ENCODE data around the gene NCBP1.

NCBP1 gene

GRCh38 chr9:97625620-97626019, 8.0 kb upstream of the NCBP1 start:
- no peak for DNase-seq (ENCODE audit: low read depth in 2 of 3, low spot score in 2 of 3)

DNA sequence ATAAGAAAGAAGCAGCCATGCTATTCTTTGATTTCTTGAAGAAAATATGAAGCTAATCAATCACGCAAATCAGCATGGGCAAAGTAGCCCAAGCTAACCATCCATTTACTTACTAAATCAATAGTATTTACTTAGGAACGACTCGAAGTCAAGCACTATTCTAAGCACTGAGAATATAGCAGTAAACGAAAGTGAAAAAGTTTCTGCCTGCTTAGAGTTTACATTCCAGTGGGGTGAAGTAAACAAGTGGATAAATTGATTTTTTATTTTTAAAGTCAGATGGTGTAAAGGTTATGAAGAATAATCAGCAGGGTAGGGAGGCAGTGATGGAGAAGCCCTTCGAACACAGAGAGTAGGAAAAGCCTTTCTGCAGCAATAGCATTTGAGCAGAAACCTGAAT, 6.0 kb upstream of the NCBP1 start:
- DNase-seq (ENCODE audit: low read depth in 2 of 3, low spot score in 2 of 3) = no peak

GRCh38 chr9:97628668-97629067, 5.0 kb upstream of the NCBP1 start:
- DNase-seq (ENCODE audit: low read depth in 2 of 3, low spot score in 2 of 3) = no peak

DNA sequence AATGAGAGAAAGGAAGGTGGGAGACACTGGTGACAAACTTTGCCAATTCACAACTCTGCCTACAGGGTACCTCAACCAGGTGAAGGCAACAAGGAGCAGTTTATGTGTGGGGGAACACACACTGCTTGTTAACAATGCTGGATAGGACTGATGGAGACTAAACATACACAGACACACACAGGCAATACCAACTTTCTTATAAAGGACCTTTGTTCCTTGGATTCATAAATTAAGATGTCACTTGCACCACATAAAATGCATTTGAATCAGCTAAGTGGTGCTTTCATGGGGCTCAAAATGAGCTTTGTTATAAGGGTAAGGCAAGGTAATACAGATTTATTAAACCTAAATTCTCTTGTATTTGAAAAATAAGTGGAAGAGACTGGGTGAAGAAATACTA, 4.5 kb upstream of the NCBP1 start:
- DNase-seq (ENCODE audit: low read depth in 2 of 3, low spot score in 2 of 3) = no peak

- DNase-seq (ENCODE audit: low read depth in 2 of 3, low spot score in 2 of 3) = no peak
Observed at GRCh38 chr9:97630591-97630990, 3.0 kb upstream of the NCBP1 start.

DNA sequence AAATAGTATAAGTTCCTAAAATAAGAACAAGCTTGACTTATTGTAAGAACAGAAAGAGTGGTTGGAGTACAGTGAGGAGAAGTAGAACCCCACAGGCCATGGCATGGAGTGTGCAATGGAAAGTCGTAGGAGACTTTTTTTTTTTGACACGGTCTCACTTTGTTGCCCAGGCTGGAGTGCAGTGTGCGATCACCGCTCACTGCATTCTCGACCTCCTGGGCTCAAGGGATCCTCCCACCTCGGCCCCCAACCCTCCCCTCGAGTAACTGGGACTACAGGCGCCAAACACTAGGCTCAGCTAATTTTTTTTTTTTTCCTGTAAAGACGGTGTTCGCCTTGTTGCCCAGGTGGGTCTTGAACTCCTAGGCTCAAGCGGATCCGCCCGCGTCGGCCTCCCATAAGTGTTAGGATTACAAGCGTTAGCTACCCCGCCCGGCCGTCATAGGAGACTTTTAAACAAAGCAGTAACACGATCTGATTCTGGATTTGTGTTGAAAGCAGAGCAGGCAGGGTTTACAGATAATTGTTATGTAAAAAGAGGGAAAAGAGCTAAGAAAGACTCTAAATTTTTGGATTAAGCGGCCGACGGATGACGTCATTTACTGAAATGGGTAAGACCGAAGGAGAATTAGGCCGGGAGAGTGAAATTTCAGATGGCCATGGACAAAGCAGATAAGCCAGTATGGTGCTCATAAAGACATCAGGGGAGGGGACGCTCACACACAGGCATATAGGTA, 1.2 kb upstream of the NCBP1 start:
- DNase-seq (ENCODE audit: low read depth in 2 of 3, low spot score in 2 of 3) = peak in 2 of 3 experiments; percentile 2 to 8

GRCh38 chr9:97633859-97634490, 354 bp downstream of the NCBP1 start:
- DNase-seq (ENCODE audit: low read depth in 2 of 3, low spot score in 2 of 3) = peak in 1 of 3 experiments; percentile 3

- no peak for DNase-seq (ENCODE audit: low read depth in 2 of 3, low spot score in 2 of 3)
Observed at GRCh38 chr9:97635026-97635425, 1.4 kb downstream of the NCBP1 start.

GRCh38 chr9:97636903-97637302, 3.3 kb downstream of the NCBP1 start:
- no peak for DNase-seq (ENCODE audit: low read depth in 2 of 3, low spot score in 2 of 3)

DNA sequence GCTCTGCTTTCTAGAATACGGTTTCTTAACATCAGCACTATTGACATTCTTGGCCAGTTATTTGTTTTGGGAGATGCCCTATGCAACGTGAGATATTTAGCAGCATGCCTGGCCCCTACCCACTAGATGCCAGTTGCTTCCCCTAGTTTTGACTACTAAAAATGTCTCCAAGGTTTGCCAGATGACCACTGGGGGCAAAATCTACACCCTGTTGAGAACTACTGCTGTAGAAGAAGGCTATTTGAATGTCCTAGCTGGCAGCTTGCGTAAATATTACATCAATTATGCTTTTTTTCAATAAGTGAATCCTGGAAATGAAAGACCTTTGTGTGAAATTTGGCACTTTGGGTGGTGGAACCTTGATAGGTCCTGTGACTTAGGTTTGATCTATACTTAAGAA, 5.0 kb downstream of the NCBP1 start:
- no peak for DNase-seq (ENCODE audit: low read depth in 2 of 3, low spot score in 2 of 3)

GRCh38 chr9:97640325-97640724, 6.7 kb downstream of the NCBP1 start:
- no peak for DNase-seq (ENCODE audit: low read depth in 2 of 3, low spot score in 2 of 3)

DNA sequence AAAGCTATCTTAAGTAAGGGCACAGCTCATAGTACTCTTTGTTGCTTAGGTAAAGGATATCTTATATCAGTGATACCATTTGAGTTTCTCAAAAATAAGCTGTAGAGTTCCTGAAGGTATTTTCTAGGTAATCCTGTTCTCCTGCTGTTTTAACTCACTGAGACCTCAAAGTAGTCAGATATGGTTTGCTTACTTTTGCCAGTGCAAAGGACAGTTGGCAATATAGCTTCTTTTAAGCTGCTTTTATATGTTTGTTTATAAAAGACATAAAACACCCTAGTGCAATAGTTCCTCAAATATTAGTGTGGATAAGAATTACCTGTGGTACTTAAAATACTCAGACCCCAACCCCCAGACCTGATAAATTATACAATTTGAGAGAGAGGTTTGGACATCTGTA, 12.1 kb downstream of the NCBP1 start:
- no peak for DNase-seq (ENCODE audit: low read depth in 2 of 3, low spot score in 2 of 3)

- no peak for DNase-seq (ENCODE audit: low read depth in 2 of 3, low spot score in 2 of 3)
Observed at GRCh38 chr9:97647996-97648395, 14.4 kb downstream of the NCBP1 start.

DNA sequence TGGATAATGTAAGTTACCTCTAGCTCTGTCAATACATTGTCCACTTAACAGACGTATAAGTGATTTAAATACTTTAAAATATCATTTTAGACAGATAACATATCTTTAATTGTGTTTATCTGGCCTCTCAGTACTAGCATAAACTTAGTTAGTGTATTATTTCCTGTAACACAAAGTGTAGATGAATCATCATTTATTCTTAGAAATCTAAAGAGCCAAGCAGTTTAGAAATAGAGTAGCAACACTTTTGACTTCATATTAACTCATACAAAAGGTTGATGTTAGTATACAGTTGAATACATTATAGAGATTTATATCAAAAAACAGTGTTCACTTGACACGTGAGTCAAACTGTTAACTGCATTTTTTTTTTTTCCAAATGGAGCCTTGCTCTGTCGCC, 18.0 kb downstream of the NCBP1 start:
- DNase-seq (ENCODE audit: low read depth in 2 of 3, low spot score in 2 of 3) = no peak

DNA sequence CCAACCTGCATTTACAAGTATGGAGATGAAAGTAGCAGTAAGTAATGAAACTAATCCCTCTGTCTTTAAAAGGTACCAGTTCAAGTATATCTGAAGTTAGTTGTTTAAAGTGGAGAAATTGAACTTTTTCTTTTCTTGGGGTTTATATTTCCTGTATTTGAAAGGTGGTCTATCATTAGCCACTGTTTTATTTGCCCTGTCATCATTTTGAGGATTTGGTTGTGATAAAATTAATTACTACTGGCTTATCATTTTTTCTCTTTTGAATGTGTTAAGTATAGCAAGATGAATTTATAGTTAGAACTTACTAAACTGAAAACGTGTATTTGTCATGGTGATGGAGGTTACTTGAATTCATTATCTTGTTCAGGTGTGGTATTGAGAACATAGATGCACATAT, 25.1 kb downstream of the NCBP1 start:
- no peak for DNase-seq (ENCODE audit: low read depth in 2 of 3, low spot score in 2 of 3)

- no peak for DNase-seq (ENCODE audit: low read depth in 2 of 3, low spot score in 2 of 3)
Observed at GRCh38 chr9:97659771-97660170, 26.1 kb downstream of the NCBP1 start.

- no peak for DNase-seq (ENCODE audit: low read depth in 2 of 3, low spot score in 2 of 3)
Observed at GRCh38 chr9:97660340-97660739, 26.7 kb downstream of the NCBP1 start.

DNA sequence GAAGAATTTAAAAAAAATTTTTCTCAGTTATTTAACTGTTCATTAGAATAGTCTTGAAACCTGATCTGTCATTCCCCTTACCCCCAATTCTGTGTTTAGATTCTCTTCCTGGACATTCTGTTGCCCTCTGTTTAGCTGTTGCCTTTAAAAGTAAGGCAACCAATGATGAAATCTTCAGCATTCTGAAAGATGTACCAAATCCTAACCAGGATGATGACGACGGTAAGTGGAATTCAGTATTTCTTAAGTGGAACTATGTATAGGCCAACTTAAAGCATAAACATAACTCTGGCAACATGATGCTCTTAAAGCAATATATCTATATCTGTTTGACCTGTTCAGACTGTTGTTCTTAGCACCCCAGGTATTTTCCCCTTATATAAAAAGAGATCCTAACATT, 27.2 kb downstream of the NCBP1 start:
- DNase-seq (ENCODE audit: low read depth in 2 of 3, low spot score in 2 of 3) = no peak

- no peak for DNase-seq (ENCODE audit: low read depth in 2 of 3, low spot score in 2 of 3)
Observed at GRCh38 chr9:97665742-97666141, 32.1 kb downstream of the NCBP1 start.

- DNase-seq (ENCODE audit: low read depth in 2 of 3, low spot score in 2 of 3) = no peak
Observed at GRCh38 chr9:97666907-97667686, 33.5 kb downstream of the NCBP1 start.

DNA sequence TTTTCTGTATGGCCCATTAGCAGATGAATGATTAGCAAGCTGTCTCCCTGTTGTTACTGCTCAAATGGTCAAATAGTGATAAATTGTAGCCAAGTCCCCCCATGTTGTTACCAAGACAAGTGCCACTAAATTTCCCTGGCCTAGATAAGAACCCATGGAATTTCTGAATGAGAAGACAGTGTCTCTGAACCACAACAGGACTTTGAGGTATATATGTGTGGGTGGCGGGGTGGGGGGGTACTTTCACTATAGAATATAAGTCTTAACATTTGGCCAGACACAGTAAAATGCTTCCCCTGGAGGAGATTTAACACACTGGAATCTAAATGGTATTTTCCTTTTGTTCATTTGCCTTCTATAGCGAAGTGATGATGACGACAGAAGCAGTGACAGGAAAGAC, 34.9 kb downstream of the NCBP1 start:
- no peak for DNase-seq (ENCODE audit: low read depth in 2 of 3, low spot score in 2 of 3)

DNA sequence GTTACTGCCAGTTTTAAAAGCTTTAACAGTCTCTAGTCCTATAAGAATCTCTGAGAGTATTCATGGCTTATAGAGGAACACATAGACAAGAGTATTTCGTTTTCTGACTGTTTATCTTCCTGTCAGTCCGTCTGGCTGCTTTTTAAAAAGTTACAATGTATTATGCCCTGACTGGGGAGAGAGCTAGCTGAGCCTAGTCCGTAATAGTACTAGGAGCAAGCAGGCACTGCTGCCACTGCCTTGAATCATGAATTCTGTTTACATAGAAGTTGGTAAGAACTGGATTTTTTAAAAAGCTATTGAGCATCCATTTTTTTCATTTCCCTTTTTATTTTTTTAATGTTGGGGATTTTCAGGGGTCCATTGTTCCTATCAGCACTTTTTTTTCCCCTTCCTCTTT, 37.0 kb downstream of the NCBP1 start:
- no peak for DNase-seq (ENCODE audit: low read depth in 2 of 3, low spot score in 2 of 3)
